Osteoblast (primary cell): ENCODE data around the gene STX18. TPM values are rescaled to one million over a fixed set of nuclear protein-coding genes. Genes with fewer than 3 reads are reported as not detected.

Source experiments
- DNase-seq: peaks from one replicate; pipeline ENCODE4 v3.0.0; 2011; ENCODE audit warnings: low spot score, mixed read lengths; ENCODE audit not compliant: insufficient read length; ENCODE audit errors: missing footprints
- H2AFZ ChIP-seq: 2 replicates; pipeline ENCODE4 v1.6.0; 2011; ENCODE audit warnings: mild to moderate bottlenecking, low read length
- H3K27ac ChIP-seq: 2 replicates; pipeline ENCODE4 v1.5.1; 2011; ENCODE audit warnings: mild to moderate bottlenecking, low read depth, low read length, moderate library complexity
- H3K27me3 ChIP-seq: 2 replicates; pipeline ENCODE4 v1.6.0; 2012; ENCODE audit warnings: mild to moderate bottlenecking, control low read depth, inconsistent platforms, low read length, moderate library complexity; ENCODE audit not compliant: insufficient read depth
- H3K36me3 ChIP-seq: 2 replicates; pipeline ENCODE4 v1.5.1; 2011; ENCODE audit warnings: mild to moderate bottlenecking, low read length, control low read depth, moderate library complexity; ENCODE audit not compliant: insufficient read depth
- H3K4me1 ChIP-seq: 2 replicates; pipeline ENCODE4 v1.5.1; 2011; ENCODE audit warnings: mild to moderate bottlenecking, low read length, control low read depth, moderate library complexity; ENCODE audit not compliant: insufficient read depth
- H3K4me2 ChIP-seq: 2 replicates; pipeline ENCODE4 v1.6.0; 2011; ENCODE audit warnings: mild to moderate bottlenecking, low read length; ENCODE audit not compliant: insufficient read depth
- H3K4me3 ChIP-seq: fragments of 200-600 bp; sonication (generic); 3 replicates; pipeline ENCODE4 v1.5.1; 2012; ENCODE audit warnings: mild to moderate bottlenecking, low read length, inconsistent platforms; ENCODE audit not compliant: insufficient read depth
- H3K79me2 ChIP-seq: 2 replicates; pipeline ENCODE4 v1.6.0; 2012; ENCODE audit warnings: mild to moderate bottlenecking, low read length, control low read depth, inconsistent platforms; ENCODE audit not compliant: insufficient read depth
- H3K9me3 ChIP-seq: 2 replicates; pipeline ENCODE4 v1.5.1; 2011; ENCODE audit warnings: low read depth, low read length, control low read depth
- H4K20me1 ChIP-seq: 2 replicates; pipeline ENCODE4 v1.6.0; 2012; ENCODE audit warnings: mild to moderate bottlenecking, low read length, control low read depth; ENCODE audit not compliant: insufficient read depth
- total RNA-seq: library from RNA; depleted of rRNA; stranded (reverse); fragments of >200 nt; gene quantifications from 2 replicates; pipeline ENCODE4 v1.2.3, GENCODE V29; 2012
- TF ChIP-seq, protein P1 (sequence below): IDR thresholded peaks from 2 replicates; pipeline ENCODE4 v1.5.1; 2011; ENCODE audit warnings: mild to moderate bottlenecking, low read depth, low read length, moderate library complexity; ENCODE audit errors: extremely low read depth

The STX18 gene
- total RNA-seq, 1 donor, result 23.9 TPM

DNA sequence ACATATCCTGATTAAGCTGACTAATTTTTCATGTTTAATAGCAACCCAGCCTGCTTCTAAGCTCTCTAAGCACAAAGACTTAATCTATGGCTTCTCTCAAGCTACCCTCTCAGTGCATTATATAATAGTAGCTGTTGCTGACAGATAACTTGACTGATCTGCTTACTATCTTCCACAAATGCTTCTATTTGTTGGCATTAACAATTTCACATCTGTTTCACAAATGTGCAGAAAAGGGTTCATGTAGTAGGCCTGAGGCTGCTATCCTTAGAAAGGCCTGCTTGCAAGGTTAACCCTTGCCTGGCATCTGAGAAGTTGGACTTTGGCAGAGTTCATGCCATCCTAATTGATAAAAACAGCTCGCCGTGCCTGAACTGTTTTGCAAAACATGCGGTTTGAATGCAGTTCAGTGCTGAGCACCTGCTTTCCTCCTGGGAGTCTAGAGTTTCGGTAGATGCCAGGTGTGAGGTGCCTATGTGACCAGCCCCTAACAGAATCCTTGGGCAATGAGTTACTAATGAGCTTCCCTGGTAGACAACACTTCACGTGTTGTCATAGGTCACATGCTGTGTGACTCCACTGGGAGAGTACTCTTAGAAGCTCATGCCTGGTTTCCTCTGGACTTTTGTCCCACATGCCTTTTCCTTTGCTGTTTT lies 86.5 kb downstream of the STX18 start:
- Histone ChIP-seq H3K9me3 (no peaks in the 10 kb centered on the region), H3K4me2 (no peak overlapping the region), H3K79me2 (no peaks in the 10 kb centered on the region), H3K36me3 (peaks cover 44% of the 10 kb centered on the region), H2AFZ (no peak overlapping the region), H3K27me3 (no peaks in the 10 kb centered on the region), H3K27ac (no peak overlapping the region), H3K4me1 (peaks cover 12% of the 10 kb centered on the region), H4K20me1 (peaks cover 4% of the 10 kb centered on the region), H3K4me3 (no peak overlapping the region)
- TF ChIP-seq, protein P1, sequence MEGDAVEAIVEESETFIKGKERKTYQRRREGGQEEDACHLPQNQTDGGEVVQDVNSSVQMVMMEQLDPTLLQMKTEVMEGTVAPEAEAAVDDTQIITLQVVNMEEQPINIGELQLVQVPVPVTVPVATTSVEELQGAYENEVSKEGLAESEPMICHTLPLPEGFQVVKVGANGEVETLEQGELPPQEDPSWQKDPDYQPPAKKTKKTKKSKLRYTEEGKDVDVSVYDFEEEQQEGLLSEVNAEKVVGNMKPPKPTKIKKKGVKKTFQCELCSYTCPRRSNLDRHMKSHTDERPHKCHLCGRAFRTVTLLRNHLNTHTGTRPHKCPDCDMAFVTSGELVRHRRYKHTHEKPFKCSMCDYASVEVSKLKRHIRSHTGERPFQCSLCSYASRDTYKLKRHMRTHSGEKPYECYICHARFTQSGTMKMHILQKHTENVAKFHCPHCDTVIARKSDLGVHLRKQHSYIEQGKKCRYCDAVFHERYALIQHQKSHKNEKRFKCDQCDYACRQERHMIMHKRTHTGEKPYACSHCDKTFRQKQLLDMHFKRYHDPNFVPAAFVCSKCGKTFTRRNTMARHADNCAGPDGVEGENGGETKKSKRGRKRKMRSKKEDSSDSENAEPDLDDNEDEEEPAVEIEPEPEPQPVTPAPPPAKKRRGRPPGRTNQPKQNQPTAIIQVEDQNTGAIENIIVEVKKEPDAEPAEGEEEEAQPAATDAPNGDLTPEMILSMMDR, result no peak
- DNase-seq, result no peak

- Histone ChIP-seq H3K79me2 (peaks cover 2% of the 10 kb centered on the region), H3K4me3 (no peak overlapping the region), H3K4me1 (peaks cover 16% of the 10 kb centered on the region), H3K27me3 (no peaks in the 10 kb centered on the region), H2AFZ (no peak overlapping the region), H3K36me3 (no peaks in the 10 kb centered on the region), H3K9me3 (no peaks in the 10 kb centered on the region), H3K4me2 (no peak overlapping the region), H3K27ac (no peak overlapping the region), H4K20me1 (no peaks in the 10 kb centered on the region)
- DNase-seq, result peak; percentile 83
- TF ChIP-seq, protein P1, result no peak
Observed at GRCh38 chr4:4446434-4446833, 95.4 kb downstream of the STX18 start.

DNA sequence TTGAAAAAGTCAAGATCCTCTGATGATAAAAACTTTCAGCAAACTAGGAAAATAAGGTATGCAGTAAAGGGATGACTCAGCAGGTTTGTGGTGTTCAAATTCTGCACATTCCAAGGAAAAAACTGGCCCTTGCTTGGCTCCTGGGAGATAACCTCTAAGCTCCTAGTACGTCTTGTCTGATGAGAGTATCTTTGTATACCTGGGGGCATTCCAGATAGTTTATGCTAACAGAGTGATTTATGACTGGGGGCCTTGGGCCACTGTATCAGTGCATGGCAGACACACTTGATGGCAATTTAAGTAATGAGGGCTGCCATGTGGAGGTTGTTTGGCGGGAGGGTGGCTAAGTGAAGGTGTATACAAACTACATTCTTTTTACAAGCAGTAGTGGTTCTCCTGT lies 98.0 kb downstream of the STX18 start:
- no peak overlapping the region for H2AFZ ChIP-seq
- H3K79me2 ChIP-seq, result peaks cover 2% of the 10 kb centered on the region
- no peaks in the 10 kb centered on the region for H3K27me3 ChIP-seq
- H3K36me3 ChIP-seq, result no peaks in the 10 kb centered on the region
- peaks cover 16% of the 10 kb centered on the region for H3K4me1 ChIP-seq
- H3K4me3 ChIP-seq, result no peak overlapping the region
- H3K9me3 ChIP-seq, result no peaks in the 10 kb centered on the region
- DNase-seq, result no peak
- peak overlapping the region; percentile 29 for H3K27ac ChIP-seq
- peak overlapping the region; percentile 32 for H3K4me2 ChIP-seq
- no peaks in the 10 kb centered on the region for H4K20me1 ChIP-seq
- TF ChIP-seq, protein P1, result no peak

GRCh38 chr4:4440333-4441061 lies 101.4 kb downstream of the STX18 start:
- Histone ChIP-seq H4K20me1 (no peaks in the 10 kb centered on the region), H3K79me2 (peaks cover 2% of the 10 kb centered on the region), H3K4me2 (no peak overlapping the region), H3K4me3 (no peak overlapping the region), H3K36me3 (peaks cover 18% of the 10 kb centered on the region), H3K9me3 (no peaks in the 10 kb centered on the region), H3K27ac (no peak overlapping the region), H3K4me1 (peaks cover 10% of the 10 kb centered on the region), H3K27me3 (no peaks in the 10 kb centered on the region), H2AFZ (no peak overlapping the region)
- TF ChIP-seq, protein P1, result no peak
- no peak for DNase-seq
